Measurements from ENCODE around the gene XYLT1.

The XYLT1 gene

DNA sequence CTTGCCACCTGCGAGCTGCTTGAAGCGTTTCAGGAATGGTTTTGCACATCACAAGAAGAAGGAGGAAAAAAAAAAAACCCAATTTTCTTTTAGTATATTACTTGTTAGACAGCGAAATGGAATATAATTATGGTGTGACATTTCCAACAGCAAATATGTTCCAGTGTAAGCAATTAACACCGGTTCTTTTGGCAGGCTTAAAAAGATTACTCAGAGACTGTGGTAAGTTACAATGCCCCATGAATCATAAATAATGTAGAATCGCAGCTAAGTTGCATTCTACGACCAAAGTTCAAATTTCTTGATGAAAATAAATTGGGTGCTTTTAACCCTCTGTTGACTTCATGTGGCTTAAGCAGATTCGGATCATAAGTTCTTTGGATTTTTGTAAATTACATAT is 245.2 kb downstream of the XYLT1 start:
- DNase-seq, result peak; percentile 54

DNA sequence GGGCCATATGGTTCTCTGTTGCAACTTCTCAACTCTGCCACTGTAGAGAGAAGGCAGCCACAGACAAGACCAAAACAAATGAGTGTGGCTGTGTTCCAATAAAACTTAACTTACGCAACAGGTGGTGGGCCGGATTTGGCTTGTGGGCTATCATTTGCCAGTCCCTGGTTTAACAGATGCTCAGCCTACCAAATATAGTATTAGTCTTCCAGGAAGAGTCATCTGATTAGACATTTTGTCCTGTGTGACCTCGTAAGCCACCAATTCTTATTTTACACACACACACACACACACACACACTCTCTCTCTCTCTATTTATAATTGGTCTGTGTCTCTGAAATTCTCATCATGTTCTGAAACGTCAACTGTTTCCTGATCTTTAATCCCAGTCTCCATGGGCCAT is 245.9 kb downstream of the XYLT1 start:
- peak; percentile 88 for DNase-seq

DNA sequence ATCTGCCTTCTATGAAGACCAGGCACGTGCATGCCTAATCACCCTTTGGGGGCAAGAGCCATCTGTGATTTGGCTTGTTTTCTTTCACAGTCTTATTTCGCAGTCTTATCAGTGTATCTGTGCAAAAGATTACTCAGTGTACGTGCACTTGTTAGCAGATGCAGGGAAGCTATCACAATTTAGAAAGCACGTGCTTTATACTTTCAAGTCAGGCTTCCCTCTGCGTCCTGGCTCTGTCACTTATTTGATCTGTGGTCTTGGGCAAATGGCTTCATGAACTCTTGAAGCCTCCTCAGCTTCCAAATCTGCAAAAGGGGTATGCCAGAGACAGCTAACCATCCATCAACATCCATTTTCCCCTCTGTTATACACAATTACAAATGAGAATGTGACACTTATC is 246.4 kb downstream of the XYLT1 start:
- DNase-seq, result no peak

DNA sequence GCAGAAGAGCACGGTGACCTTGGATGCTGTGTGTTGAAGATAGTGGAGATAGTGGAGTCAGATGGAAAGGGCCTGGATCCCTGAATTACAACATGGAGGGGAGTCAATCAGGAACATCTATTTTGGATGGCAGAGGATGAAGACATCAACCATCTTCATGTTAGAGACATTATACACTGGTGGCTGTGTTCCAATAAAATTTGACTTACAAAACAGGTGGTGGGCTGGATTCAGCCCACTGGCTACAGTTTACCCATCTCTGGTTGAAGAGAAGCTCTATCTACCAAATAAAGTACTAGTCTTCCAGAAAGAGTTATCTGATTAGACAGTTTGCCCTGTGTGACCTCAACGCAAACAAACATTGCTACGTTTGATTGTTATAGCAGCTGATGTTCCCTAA is 247.2 kb downstream of the XYLT1 start:
- no peak for DNase-seq

DNA sequence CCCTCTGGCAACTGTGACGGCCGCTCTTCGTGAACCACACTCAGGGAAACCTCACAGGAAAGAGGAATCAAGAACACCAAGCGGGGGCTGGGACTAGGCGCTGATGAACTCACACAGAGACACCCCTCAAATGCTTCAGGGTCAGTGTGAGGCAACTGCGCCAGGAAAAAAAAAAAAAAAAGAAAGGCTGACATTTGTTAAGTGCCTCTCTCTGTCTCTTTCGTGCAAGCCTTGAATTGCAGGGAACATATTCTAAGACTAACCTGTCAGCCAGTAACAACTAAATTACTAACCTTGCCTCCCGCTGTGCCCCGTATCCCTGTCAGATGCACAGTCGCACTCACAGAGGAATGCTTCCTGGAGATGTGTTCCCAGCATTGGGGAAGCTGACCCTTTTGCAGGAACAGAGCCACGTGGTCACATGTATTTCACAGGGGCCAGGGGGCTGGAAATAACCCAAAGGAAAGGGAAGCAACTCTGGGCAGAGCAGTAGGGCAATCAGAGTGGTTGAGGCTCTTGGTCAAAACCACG is 247.8 kb downstream of the XYLT1 start:
- peak; percentile 6 for DNase-seq

DNA sequence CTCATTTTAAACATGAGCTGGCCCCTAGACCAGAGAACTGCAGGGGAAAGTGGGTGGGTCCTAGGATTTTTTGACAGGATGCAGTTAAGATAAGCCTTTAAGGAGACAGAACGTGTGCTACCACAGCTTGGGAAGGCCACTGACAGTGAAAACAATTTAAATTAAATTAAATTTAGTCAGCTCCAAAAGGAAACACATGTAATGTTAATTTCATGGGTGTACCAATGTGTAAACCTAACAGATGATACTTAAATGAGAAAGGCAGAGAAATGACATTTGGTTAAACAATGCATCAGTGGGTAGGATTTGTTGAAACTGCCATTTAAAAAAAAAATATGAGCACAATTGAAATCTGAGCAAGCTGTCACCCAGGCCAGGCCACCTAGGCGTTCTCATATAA is 250.8 kb downstream of the XYLT1 start:
- DNase-seq, result no peak

DNA sequence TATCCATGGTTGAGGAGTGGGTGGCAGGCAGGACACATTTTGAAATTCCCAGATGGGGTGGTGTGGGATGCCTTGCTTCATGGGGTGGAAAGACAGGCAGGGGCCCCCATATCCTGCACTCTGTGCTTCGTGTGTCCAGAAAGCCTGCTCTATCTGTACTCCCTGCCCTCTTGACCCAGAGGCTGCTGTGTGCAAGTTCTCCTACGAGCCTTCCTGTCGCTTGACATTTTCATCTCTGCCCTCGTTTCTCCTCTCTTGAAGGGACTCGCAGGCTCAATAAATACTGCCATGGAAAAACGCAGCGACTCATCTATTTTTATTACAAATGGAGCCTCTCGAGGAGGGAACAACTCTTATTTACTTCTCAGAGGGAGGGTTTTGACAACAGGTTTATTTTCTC is 254.8 kb downstream of the XYLT1 start:
- no peak for DNase-seq

DNA sequence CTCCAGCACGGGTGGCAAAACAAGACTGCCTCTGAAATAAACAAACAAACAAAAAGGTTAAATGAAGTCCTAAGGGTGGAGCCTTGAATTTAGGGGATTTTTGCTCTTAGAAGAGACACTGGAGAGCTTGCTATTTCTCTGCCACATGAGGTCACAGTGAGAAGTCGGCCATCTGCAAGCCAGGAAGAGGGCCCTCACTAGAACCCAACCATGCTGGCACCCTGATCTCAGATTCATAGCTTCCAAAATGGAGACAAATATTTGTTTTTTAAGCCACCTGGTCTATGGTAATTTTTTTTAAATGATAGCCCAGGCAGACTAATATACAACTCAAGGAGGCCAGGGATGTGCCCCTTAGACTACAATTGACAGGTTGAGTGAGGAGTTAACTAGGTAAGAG is 255.5 kb downstream of the XYLT1 start:
- DNase-seq, result no peak

DNA sequence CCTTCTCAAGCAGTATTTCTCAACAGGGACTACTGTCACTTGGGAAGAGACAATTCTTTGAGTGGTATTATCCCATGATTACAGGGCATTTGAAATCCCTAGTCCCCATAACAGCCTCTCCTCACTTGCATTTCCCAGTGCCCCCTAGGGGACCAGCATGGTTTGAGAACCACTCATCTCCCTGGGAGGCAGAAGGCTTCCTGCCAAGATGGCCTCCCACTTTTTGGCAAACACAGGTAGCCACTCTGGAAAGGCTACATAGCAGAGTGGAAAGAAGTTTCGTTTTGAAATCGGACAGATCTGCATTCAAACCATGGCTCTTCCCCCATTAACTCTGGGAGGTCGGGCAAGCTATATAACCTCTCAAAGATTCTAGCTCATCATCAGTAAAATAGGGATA is 256.8 kb downstream of the XYLT1 start:
- DNase-seq, result no peak

DNA sequence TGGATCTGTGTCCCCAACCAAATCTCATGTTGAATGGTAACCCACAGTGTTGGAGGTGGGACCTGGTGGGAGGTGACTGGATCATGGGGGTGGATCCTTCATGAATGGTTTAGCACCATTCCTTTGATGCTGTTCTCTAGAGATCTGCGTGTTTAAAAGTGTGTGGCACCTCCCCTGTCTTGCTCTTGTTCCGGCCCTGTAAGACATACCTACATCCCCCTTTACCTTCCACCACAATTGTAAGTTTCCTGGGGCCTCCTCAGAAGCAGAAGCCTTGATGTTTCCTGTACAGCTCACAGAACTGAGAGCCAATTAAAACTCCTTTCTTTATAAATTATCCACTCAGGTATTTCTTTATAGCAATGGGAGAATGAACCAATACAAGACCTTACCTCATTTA is 257.7 kb downstream of the XYLT1 start:
- DNase-seq, result no peak

DNA sequence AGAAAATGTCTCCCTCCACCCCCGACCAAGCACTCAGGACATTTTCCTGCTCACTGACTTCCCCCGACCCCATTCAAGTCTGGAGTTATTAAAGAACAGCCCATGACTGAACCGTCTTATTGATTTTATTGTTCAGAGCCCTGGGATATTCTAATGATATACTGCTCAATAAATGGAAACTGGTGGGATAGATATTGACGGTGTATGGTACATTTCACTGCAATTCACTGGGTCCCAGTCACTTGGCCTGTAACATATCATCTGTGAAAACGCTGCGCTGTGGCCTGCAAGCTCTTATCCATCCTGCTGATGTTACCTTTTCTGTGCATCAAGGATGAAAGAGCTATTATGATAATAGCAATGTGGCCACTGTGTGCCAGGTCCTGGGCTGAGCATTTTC is 258.2 kb downstream of the XYLT1 start:
- DNase-seq, result no peak

DNA sequence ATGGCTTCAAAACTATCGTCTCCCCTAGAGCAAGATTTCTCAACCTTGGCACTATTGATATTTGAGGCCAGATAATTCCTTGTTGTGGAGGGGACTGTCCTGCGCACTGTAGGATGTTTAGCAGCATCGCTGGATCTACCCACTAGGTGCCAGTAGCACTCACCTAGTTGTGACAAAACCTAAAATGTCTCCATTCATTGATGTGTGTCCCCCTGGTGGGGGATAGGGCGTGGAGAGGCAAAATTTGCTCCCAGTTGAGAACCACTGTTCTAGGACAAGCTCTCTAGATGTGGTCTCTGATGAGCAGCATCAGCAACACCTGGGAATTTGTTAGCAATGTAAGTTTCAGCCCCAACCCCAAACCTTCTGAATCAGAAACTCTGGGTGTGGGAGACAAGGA is 259.0 kb downstream of the XYLT1 start:
- peak; percentile 17 for DNase-seq

DNA sequence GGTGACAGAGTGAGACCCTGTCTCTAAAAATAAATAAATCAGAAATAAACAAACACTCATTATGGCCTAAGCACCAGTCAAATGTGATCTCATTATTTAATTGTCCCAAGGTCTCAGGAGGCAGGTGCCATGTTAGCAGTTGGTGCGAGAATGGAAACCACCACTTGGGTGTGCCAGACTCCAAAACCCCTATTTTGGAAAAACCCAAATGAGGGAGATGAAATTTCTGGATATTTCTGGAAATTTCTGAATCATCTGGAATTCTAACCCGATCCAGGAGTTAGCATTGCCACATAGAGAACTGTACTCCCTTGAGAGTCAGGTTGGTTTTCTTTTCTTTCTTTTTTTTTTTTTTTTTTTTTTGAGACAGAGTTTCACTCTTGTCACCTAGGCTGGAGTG is 264.0 kb downstream of the XYLT1 start:
- DNase-seq, result peak; percentile 39

DNA sequence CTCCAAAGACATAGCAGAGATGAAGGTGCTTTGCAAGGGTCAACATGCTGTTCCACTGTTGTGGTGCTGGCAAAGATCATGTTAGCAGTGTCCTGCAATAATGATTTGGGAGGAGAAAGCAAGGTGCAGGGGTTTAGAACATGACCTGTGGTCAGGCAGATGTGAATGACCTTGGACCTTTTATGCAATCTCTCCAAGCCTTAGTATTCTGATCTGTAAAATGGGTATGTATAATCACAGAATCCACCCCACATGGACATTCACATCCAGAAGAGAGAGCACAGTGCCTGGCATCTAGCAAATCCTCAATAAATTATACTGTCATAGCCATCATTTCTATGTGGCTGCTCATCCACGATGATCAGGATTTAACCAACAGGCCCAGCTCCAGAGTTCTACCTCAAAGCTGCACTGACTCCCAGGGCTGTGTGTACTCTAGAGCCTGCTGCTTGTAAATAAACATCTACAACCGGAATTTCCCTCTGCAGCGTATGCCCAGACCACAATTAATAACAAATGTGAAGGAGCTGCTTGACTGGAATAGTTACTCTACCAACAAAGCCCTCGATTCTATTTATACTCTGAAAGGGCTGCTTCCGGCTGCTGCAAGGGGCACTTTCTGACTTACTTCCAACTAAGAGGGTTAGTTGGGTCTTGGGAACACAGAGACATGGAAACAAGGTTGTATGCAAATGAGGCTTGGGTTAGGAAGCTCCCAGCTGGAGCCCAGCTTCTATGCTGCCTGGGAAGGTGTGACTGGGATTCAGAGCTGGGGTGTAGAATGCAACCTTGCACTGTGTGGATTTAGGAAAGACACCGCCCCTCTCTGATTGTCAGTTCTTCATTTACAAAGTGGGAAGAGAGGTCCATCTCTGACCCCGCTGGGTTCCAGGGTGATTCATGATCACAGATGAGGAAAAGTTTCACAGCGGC is 265.2 kb downstream of the XYLT1 start:
- DNase-seq, result peak; percentile 75

DNA sequence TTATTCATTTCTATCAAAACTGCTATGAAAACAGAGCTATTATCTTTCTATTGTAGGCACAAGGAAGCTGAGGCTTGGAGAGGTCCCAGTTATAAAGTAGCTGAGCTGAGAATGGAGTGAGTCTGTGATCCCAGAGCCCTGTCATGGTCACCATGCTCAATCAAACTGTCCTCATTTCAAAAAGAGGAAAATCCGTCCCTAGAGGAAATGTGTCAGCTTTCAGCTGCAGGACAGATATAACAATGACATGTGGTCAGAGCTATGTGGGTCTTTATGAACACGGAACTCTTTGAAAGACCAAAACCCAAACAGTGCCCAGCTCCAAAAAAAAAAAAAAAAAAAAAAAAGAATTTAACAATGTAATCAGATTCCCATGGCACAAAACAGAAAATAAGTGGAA is 266.1 kb downstream of the XYLT1 start:
- no peak for DNase-seq

DNA sequence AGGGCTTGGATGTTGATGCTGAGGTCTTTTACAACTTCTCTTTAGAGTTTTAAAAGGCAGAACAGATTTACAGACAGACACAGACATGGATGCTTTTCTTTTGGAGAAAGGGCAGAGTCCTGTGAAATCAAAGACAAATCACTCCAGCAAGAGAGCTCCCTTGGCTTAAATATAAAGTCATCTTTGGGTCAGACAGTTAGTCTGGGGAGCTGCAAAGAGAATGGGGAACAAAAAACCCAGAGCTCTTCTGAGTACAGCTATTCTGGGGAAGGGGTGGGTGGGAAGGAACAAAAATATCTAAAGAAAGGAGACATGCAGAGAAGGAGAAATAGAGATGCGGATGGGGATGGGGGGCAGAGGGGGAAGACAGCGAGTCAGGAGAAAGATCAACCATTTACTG is 266.6 kb downstream of the XYLT1 start:
- DNase-seq, result no peak

DNA sequence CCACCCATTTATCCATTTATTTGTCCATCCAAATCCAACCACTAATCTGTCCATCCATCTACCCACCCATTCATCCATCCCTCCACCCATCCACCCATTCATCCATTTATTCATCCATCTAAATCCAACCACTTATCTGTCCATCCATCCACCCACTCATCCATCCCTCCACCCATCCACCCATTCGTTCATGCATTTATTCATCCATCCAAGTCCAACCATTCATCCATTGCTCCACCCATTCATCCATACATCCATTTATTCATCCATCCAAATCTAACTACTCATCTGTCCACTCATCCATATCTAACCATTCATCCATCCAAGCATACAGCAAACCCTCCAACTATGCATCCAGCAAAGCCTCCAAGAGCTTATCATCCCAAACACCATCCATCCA is 267.3 kb downstream of the XYLT1 start:
- DNase-seq, result no peak

DNA sequence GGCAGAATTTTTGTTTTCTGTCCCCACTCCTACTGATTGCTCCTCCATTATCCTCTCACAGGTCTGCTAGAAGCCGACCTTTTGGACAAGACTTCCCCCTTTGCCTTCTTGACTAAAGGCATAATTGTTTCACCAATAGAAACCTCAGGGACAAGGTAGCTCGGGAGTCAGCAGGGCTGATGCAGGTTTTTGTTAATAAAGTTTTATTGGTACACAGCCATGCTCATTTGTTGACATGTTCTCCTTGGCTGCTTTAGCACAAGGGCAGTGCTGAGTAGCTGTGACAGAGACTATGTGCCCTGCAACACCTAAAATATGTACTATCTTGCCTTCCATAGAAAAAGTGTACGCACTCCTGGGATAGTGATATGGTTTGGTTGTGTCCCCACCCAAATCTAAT is 271.6 kb downstream of the XYLT1 start:
- no peak for DNase-seq

DNA sequence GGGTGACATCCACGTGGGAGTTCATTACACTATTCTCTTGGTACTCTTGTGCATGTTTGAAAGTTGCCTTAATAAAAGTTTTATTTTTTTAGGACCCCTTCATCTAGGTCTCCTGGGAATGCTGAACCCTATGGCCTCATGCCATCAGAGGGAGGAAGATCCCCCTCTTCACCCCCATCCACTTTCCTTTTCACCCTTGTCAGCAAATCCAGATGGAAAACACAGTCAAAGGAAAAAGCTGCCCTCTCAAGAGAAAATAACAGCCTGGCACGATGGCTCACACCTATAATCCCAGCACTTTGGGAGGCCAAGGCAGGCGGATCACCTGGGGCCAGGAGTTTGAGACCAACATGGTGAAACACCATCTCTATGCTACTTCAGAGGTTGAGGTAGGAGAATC is 274.2 kb downstream of the XYLT1 start:
- no peak for DNase-seq

DNA sequence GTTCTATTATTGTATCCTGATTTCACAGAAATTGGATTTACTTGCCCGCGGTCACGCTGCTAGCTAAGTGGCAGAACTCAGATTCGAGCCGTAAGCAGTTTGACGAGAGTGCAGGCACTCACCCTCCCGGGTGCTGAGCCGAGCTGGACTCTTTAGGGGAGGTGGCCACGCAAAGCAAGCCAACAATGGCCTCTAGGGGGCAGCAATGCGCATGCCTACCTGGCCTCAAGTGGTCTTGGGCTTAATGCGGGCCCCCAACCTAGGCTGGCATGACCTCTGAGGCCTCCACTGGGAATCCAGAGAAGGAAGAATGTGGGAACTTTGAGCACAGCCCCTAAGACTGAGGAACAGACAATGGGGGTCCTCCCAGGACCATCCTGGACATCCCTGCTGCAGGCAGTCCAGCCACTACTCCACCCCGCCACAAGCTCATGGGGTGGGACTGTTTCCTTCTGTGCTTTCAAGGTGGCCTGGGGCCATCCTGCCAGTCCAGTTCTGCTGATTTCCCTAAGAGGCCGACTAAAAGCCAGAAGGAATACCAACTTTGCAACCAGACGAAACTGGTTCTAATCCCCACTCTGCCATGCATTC is 276.5 kb downstream of the XYLT1 start:
- peak; percentile 38 for DNase-seq

DNA sequence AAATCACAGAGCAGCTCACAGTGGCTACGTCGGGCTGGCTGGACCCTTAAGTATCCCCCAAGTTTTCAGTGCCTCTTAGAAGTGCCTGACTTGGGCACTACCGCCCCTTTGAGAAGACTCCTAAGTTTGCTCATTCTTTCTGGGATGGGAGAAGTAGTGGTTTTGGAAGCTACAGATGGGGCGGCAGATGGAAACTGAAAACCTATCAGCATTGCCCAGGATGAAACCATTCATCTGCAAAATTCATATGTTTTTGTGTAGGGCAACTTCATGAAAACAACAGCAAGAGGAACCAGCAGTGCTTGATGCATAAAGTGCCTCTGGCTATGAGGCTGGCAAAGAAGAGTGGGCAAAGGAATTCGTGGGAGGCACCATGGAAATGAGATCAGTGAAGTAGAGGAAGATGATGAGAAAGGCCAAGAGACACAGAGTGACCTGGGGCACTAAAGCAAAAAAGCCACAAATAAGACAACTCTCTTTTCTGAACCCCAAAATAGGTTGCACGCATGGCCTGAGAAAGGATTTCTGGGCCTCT is 277.1 kb downstream of the XYLT1 start:
- DNase-seq, result no peak

DNA sequence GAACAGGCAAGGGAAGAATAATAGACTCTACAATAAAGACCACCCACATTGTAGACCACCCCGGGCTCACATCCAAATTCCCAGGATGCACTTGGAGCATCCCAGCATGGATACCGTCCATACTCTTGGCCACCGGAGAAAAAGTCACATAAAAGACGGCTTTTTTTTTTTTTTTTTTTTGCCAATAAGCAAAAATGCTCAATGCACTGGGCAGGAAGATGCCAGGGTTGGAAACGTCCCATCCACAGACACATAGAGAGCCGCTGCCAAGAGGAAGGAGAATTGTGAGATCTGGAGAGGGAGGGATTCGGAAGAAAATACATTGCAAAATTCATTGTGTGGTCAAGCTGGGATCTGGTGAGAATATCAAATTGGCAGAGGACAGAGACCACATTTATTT is 286.7 kb downstream of the XYLT1 start:
- no peak for DNase-seq

DNA sequence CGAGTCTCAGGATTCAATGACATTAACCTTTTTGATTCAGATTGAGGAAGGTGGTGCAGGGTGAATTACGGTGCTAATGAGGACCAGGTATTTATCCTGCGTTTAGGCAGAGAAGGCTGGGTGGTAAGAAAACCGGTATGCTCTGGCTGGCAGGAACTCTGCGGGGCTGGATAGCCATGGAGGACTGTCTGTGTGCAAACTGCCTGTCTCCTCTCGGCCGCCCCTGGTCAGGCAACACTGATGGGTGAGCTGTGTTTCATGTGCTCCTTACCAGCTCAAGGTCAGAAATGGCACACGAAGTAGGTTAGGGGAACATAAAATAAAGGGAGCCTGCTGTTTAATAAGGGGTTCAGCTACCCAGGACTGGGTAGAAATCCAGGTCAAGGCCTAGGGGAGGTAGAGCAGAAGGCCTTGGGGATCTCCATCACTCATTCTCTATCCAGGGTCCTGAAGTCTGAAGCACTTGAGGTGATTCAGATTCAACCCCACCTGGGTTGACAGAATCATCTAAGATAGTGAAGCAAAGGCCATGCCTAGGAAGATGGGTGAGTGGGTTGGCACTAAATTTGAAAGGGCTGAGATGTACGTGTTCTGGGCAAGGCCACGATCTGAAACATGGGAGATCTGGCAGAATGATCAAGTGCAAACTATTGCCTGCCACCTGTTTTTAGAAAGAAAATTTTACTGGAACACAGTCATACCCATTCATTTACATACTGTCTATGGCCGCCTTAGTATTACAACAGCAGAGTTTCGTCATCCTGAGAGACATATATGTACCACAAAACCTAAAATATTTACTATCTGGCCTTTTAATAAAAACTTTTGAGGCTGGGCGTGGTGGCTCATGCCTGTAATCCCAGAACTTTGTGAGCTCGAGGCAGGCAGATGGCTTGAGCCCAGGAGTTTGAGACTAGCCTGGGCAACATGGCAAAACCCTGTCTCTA is 292.5 kb downstream of the XYLT1 start:
- DNase-seq, result no peak

Data from fibroblast of skin of scalp (primary cell).